K562 (cell line): ENCODE measurements around the gene KCNH2. TPM values are rescaled to one million over a fixed set of nuclear protein-coding genes. Genes with fewer than 3 reads are reported as not detected.

Experiments used
- ATAC-seq: fragments of 200-7000 bp; cut with Tn5 transposase; 3 replicates; pipeline ENCODE4 v1.9.1; 2020; ENCODE audit warnings: moderate library complexity
- BruUV-seq: library from RNA; stranded (reverse); fragments of 400-500 nt; replicated peaks from 2 replicates; lab custom pipeline; 2021; lab: Mats Ljungman, UMichigan
- CTCF ChIA-PET: fragments of 300-600 bp; formaldehyde crosslinking; extraction: SDS; loops from one replicate; lab custom pipeline; 2021; ENCODE audit warnings: low intra/inter-chr PET ratio; lab: Yijun Ruan, JAX
- POLR2A ChIA-PET: fragments of 300-600, 350-650 bp; sonication (Branson Sonifier 250); formaldehyde crosslinking; extraction: SDS; loops from one replicate; lab custom pipeline; 2021; ENCODE audit warnings: antibody characterized with exemption, inconsistent platforms; lab: Yijun Ruan, JAX
- DNase-seq, 4 experiments: peaks; one replicate each; pipeline versions ENCODE4 v3.0.0 to v3.0.0-alpha.2; 2011 to 2018; ENCODE audit warnings: low spot score in 3 of 4, mixed read lengths in 3 of 4; ENCODE audit errors: extremely low read depth in 1 of 4
- FAIRE-seq: peaks from 2 replicates; lab custom pipeline; 2011; peaks lifted over from hg19 to GRCh38; lab: Jason Lieb, UNC
- H2AFZ ChIP-seq: 2 replicates; pipeline ENCODE4 v1.6.0; 2011; ENCODE audit warnings: low read depth, low read length, control low read depth, inconsistent platforms
- H3K27ac ChIP-seq: fragments of 200-600 bp; 3 replicates; pipeline ENCODE4 v1.8.0; 2011; ENCODE audit warnings: low read depth, mild to moderate bottlenecking, control low read depth, inconsistent platforms, low read length, moderate library complexity, mixed read lengths; ENCODE audit errors: extremely low read depth
- H3K27me3 ChIP-seq, 2 experiments: fragments of 300-600 bp in 1 of 2; 2 replicates in 1 of 2; 3 replicates in 1 of 2; pipeline versions ENCODE4 v1.6.0 to v1.8.0; 2011; ENCODE audit warnings: inconsistent platforms in 2 of 2, low read length in 2 of 2, mild to moderate bottlenecking in 1 of 2, mixed read lengths in 1 of 2, moderate library complexity in 1 of 2; ENCODE audit not compliant: control insufficient read depth in 2 of 2, insufficient read depth in 2 of 2
- H3K36me3 ChIP-seq: fragments of 300-600 bp; 3 replicates; pipeline ENCODE4 v1.8.0; 2011; ENCODE audit warnings: mild to moderate bottlenecking, low read length, inconsistent platforms; ENCODE audit not compliant: control insufficient read depth, insufficient read depth
- H3K4me1 ChIP-seq, 2 experiments: fragments of 200-600 bp in 1 of 2; replicated peaks in 1 of 2; 2 replicates in 1 of 2; 3 replicates in 1 of 2; pipeline versions ENCODE4 v1.5.1 to v1.8.0; 2011; ENCODE audit warnings: inconsistent platforms in 2 of 2, low read length in 2 of 2, mild to moderate bottlenecking in 1 of 2, mixed read lengths in 1 of 2, moderate library complexity in 1 of 2; ENCODE audit not compliant: control insufficient read depth in 2 of 2, insufficient read depth in 2 of 2
- H3K4me2 ChIP-seq: 2 replicates; pipeline ENCODE4 v1.6.1; 2011; ENCODE audit warnings: low read length, control low read depth, inconsistent platforms, mixed read lengths; ENCODE audit not compliant: insufficient read depth
- H3K4me3 ChIP-seq: fragments of 200-600 bp; sonication (generic), shearing (Covaris generic); 2 replicates; pipeline ENCODE4 v1.5.1; 2016; ENCODE audit warnings: control low read depth, inconsistent platforms
- H3K79me2 ChIP-seq: fragments of 200-600 bp; 3 replicates; pipeline ENCODE4 v1.8.0; 2011; ENCODE audit warnings: low read length, inconsistent platforms; ENCODE audit not compliant: control insufficient read depth, insufficient read depth
- H3K9ac ChIP-seq, 2 experiments: 2 replicates each; pipeline versions ENCODE4 v1.6.0 to v1.6.1; 2011; ENCODE audit warnings: low read depth in 2 of 2, low read length in 2 of 2, control low read depth in 1 of 2, inconsistent platforms in 1 of 2, mild to moderate bottlenecking in 1 of 2, mixed read lengths in 1 of 2; ENCODE audit not compliant: insufficient read depth in 1 of 2
- H3K9me1 ChIP-seq: one replicate; pipeline ENCODE4 v1.6.0; 2011; ENCODE audit warnings: inconsistent platforms, mild to moderate bottlenecking, low read length, moderate library complexity; ENCODE audit not compliant: control insufficient read depth, insufficient read depth
- H3K9me3 ChIP-seq: replicated peaks from 2 replicates; pipeline ENCODE4 v1.5.1; 2011; ENCODE audit warnings: low read depth, low read length, inconsistent platforms; ENCODE audit not compliant: control insufficient read depth, insufficient read depth
- H4K20me1 ChIP-seq: replicated peaks from 2 replicates; pipeline ENCODE4 v1.6.1; 2011; ENCODE audit warnings: low read length, inconsistent platforms, mixed read lengths; ENCODE audit not compliant: control insufficient read depth, insufficient read depth
- ARID1B ChIP-seq: fragments of 450-650 bp; IDR thresholded peaks from 2 replicates; pipeline ENCODE4 v1.6.1; 2016; ENCODE audit warnings: antibody characterized with exemption, mild to moderate bottlenecking, inconsistent platforms
- BCL6 ChIP-seq: fragments of 250-450 bp; sonication (Bioruptor Pico); IDR thresholded peaks from 2 replicates; pipeline ENCODE4 v1.4.0; 2020
- CBX8 ChIP-seq: fragments of 200-600 bp; sonication (generic); IDR thresholded peaks from 2 replicates; pipeline ENCODE4 v1.6.1; 2012; ENCODE audit warnings: borderline replicate concordance, mixed run types, low read depth, mild to moderate bottlenecking, moderate library complexity, mixed read lengths, low read length, control low read depth, inconsistent platforms; ENCODE audit not compliant: poor library complexity, severe bottlenecking; ENCODE audit errors: extremely low read depth
- MECOM ChIP-seq: fragments of 250-450 bp; sonication (Bioruptor Pico); IDR thresholded peaks from 2 replicates; pipeline ENCODE4 v1.8.0; 2022; ENCODE audit warnings: inconsistent platforms
- NFIC ChIP-seq: fragments of 450-650 bp; IDR thresholded peaks from 2 replicates; pipeline ENCODE4 v1.6.1; 2017; ENCODE audit warnings: mild to moderate bottlenecking, inconsistent platforms
- RCOR1 ChIP-seq, 2 experiments: IDR thresholded peaks; 2 replicates each; pipeline ENCODE4 v1.6.1; 2012; ENCODE audit warnings: low read depth in 2 of 2, low read length in 2 of 2, borderline replicate concordance in 1 of 2, improper control_type of control experiment in 1 of 2
- SETDB1 ChIP-seq: IDR thresholded peaks from one replicate; pipeline ENCODE4 v1.6.1; 2012; ENCODE audit warnings: low read length, control low read depth, inconsistent platforms
- TAF9B ChIP-seq: fragments of 450-650 bp; IDR thresholded peaks from 2 replicates; pipeline ENCODE4 v1.6.1; 2018; ENCODE audit warnings: mild to moderate bottlenecking; ENCODE audit not compliant: partially characterized antibody
- TBP ChIP-seq: optimal IDR thresholded peaks from 2 replicates; pipeline ENCODE3; 2011; ENCODE audit warnings: low read depth, low read length, improper control_type of control experiment
- ZNF165 ChIP-seq: fragments of 250-450 bp; sonication (Bioruptor Pico); IDR thresholded peaks from 2 replicates; pipeline ENCODE4 v1.4.0; 2020; ENCODE audit warnings: borderline replicate concordance
- ZNF57 ChIP-seq: fragments of 450-650 bp; formaldehyde crosslinking; IDR thresholded peaks from 2 replicates; pipeline ENCODE4 v1.4.0; 2020; ENCODE audit warnings: mild to moderate bottlenecking, moderate library complexity
- ZNF668 ChIP-seq: fragments of 250-450 bp; sonication (Bioruptor Pico); IDR thresholded peaks from 2 replicates; pipeline ENCODE4 v1.8.0; 2022; ENCODE audit warnings: mild to moderate bottlenecking, inconsistent platforms
- WGBS: fragments of 100-300 bp; shearing (Covaris generic); methylation state at CpG from one replicate; pipeline ENCODE4 v1.1.6; 2016; ENCODE audit warnings: low coverage, mixed read lengths; ENCODE audit not compliant: insufficient coverage; ENCODE audit errors: missing lambda C conversion rate; 5-methylcytosine and 5-hydroxymethylcytosine counted together
- in situ Hi-C: fragments of 300-500 bp; cut with MboI; formaldehyde crosslinking; loops from 4 replicates; pipeline ENCODE4 v1.15.0; 2018; ENCODE audit warnings: inconsistent platforms, mixed read lengths
- intact Hi-C: fragments of 100-400 bp; cut with micrococcal nuclease; formaldehyde crosslinking; loops from 2 replicates; pipeline ENCODE4 v1.14.2; 2022
- polyA plus RNA-seq, 8 experiments: library from polyadenylated mRNA; depleted of rRNA in 4 of 8; stranded (reverse) in 5 of 8; unstranded in 3 of 8; fragments of >200 nt; fragmentation: Nextera tagmentation in 2 of 8; fragmentation: Illumina TruSeq in 1 of 8; extraction: Ambion mirVana in 2 of 8; extraction: Trizol in 1 of 8; gene quantifications; 2 replicates each; pipeline versions ENCODE4 v1.2.1 to v1.2.3, GENCODE V29; 2011 to 2014; ENCODE audit warnings: inconsistent platforms in 1 of 8, missing spikeins in 1 of 8
- total RNA-seq, 7 experiments: library from RNA; depleted of rRNA in 6 of 7; stranded (reverse); fragments of >200 nt in 6 of 7; fragmentation: Illumina TruSeq in 2 of 7; extraction: Trizol in 2 of 7; gene quantifications; 2 replicates each; pipeline versions ENCODE4 v1.2.1 to v1.2.3, GENCODE V29; 2011 to 2021; ENCODE audit warnings: low replicate concordance in 1 of 7
- TF ChIP-seq, protein P1 (sequence below), 2 experiments: fragments of 150-350 bp in 1 of 2; IDR thresholded peaks; 2 replicates each; pipeline ENCODE4 v1.6.1; 2012 to 2016; ENCODE audit warnings: low read depth in 2 of 2, low read length in 2 of 2, mild to moderate bottlenecking in 1 of 2, moderate library complexity in 1 of 2
- TF ChIP-seq, protein P2 (sequence below): fragments of 250-450 bp; sonication (Bioruptor Pico); IDR thresholded peaks from 2 replicates; pipeline ENCODE4 v1.8.0; 2021; ENCODE audit warnings: borderline replicate concordance, mild to moderate bottlenecking, moderate library complexity; ENCODE audit not compliant: poor library complexity, severe bottlenecking
- TF ChIP-seq, protein P3 (sequence below): conservative IDR thresholded peaks from 2 replicates; pipeline ENCODE4 v1.6.1; 2011; ENCODE audit warnings: low read depth, mild to moderate bottlenecking, low read length; ENCODE audit not compliant: control insufficient read depth

The KCNH2 gene
- total and polyA plus RNA-seq, 9 of the 15 experiments (the other 6 are each of a cell fraction or from before 2014, with no cell fraction given) = 18.1 to 368 (median 218) TPM

DNA sequence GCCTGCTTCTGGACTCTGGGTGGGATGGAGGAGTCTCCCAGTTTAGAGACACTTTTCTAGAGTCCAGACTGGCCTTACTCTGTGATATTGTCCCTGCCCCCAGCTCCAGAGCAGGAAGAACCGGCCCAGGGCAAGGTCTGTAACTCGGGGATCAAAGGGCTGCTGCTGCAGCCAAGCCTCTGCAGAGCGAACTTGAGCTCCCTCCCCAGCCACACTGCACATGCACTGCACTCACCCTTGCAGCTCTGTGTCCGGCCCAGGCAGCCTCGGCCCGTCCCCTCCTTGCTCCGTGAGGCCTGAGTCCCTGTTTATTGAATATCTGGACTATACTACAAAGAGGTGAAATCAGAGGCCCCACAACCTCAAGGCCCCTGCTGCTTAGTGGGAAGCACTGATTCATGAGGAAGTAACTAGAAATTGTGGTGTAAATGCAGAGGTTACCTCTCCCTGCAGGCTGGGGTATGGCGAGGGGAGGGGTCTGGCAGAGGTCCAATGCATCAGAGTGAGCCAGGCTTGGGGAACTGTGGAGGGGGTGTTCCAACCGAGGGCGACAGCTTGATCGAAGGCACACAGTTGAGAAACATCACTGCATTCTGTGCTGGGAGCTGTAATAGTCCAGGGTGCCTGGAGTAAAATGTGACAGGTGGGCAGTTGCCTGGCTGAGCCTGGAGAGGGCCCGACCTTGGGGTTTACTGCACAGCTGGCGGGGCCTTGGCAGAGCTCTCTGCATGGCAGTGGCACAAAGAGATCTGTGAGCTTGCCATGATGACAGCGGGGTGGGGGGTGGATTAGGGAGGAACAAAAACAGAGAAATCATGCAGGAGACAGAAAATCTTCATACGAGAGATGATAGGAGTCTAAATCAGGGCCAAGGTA is 76.7 kb downstream of the KCNH2 start:
- Histone ChIP-seq H4K20me1 (peaks cover 5% of the 10 kb centered on the region; the same call in 1 of the 2 replicates), H3K27me3 (peaks cover 12 to 20% of the 10 kb centered on the region in 2 experiments; a peak in 4 of 5 replicates), H3K36me3 (no peaks in the 10 kb centered on the region), H3K27ac (no peak overlapping the region), H2AFZ (no peak overlapping the region), H3K9me3 (no peaks in the 10 kb centered on the region), H3K79me2 (no peaks in the 10 kb centered on the region), H3K9ac (peak overlapping the region in 1 of 2 experiments; percentile 38; a peak in 1 of 4 replicates), H3K9me1 (no peaks in the 10 kb centered on the region), H3K4me1 (peaks cover 17 to 38% of the 10 kb centered on the region in 2 experiments; a peak in 4 of 5 replicates), H3K4me2 (no peak overlapping the region; the same call in 1 of the 2 replicates), H3K4me3 (no peak overlapping the region)
- CTCF ChIA-PET = no interaction called here
- intact Hi-C loops = no loop called here
- in situ Hi-C loops = no loop called here
- no TSS peak for BruUV-seq
- 64% methylated on average over 15 of the region's 15 CpGs for WGBS
- DNase-seq (peak in 2 of 4 experiments; percentile 12 to 14), ATAC-seq (no peak), FAIRE-seq (no peak)
- POLR2A ChIA-PET = interaction anchor here (0.8 to 1.7 kb wide), 7 partner anchors 8 to 93 kb away, joined by 3 to 5 read pairs (median 4); no protein-coding TSS in a partner anchor
- TF ChIP-seq ZNF165 (CRISPR knock-in tag) (no peak), MECOM (CRISPR knock-in tag) (no peak), RCOR1 (IDR thresholded peaks at IDR 0.05; ENCODE audit: borderline replicate concordance in 1 of 2, low read depth in 2 of 2, low read length in 2 of 2) (peak in 1 of 2 experiments; percentile 44; a peak in 1 of 4 replicates), ZNF668 (CRISPR knock-in tag) (no peak), BCL6 (CRISPR knock-in tag) (no peak), NFIC (peak; percentile 69), TBP (no peak), TAF9B (no peak), CBX8 (no peak), ARID1B (no peak), ZNF57 (CRISPR knock-in tag) (no peak), SETDB1 (no peak)
- TF ChIP-seq, protein P1, sequence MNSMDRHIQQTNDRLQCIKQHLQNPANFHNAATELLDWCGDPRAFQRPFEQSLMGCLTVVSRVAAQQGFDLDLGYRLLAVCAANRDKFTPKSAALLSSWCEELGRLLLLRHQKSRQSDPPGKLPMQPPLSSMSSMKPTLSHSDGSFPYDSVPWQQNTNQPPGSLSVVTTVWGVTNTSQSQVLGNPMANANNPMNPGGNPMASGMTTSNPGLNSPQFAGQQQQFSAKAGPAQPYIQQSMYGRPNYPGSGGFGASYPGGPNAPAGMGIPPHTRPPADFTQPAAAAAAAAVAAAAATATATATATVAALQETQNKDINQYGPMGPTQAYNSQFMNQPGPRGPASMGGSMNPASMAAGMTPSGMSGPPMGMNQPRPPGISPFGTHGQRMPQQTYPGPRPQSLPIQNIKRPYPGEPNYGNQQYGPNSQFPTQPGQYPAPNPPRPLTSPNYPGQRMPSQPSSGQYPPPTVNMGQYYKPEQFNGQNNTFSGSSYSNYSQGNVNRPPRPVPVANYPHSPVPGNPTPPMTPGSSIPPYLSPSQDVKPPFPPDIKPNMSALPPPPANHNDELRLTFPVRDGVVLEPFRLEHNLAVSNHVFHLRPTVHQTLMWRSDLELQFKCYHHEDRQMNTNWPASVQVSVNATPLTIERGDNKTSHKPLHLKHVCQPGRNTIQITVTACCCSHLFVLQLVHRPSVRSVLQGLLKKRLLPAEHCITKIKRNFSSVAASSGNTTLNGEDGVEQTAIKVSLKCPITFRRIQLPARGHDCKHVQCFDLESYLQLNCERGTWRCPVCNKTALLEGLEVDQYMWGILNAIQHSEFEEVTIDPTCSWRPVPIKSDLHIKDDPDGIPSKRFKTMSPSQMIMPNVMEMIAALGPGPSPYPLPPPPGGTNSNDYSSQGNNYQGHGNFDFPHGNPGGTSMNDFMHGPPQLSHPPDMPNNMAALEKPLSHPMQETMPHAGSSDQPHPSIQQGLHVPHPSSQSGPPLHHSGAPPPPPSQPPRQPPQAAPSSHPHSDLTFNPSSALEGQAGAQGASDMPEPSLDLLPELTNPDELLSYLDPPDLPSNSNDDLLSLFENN (IDR thresholded peaks at IDR 0.05; ENCODE audit: low read depth in 2 of 2, low read length in 2 of 2) = no peak
- TF ChIP-seq, protein P2, sequence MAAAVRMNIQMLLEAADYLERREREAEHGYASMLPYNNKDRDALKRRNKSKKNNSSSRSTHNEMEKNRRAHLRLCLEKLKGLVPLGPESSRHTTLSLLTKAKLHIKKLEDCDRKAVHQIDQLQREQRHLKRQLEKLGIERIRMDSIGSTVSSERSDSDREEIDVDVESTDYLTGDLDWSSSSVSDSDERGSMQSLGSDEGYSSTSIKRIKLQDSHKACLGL = no peak
- TF ChIP-seq, protein P3, sequence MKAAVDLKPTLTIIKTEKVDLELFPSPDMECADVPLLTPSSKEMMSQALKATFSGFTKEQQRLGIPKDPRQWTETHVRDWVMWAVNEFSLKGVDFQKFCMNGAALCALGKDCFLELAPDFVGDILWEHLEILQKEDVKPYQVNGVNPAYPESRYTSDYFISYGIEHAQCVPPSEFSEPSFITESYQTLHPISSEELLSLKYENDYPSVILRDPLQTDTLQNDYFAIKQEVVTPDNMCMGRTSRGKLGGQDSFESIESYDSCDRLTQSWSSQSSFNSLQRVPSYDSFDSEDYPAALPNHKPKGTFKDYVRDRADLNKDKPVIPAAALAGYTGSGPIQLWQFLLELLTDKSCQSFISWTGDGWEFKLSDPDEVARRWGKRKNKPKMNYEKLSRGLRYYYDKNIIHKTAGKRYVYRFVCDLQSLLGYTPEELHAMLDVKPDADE = no peak
